CD14-positive monocyte (primary cell): Measurements from ENCODE around the gene TANGO2. TPM values are rescaled to one million over a fixed set of nuclear protein-coding genes. Genes with fewer than 3 reads are reported as not detected.
A peak's percentile ranks its signal among the peaks of the same experiment; 100 is the strongest.

Experiments used
- DNase-seq, 3 donors: peaks; one replicate each; pipeline ENCODE4 v3.0.0-alpha.2; 2011 to 2022
- H2AFZ ChIP-seq: 2 replicates; pipeline ENCODE4 v1.6.0; 2012; ENCODE audit warnings: mild to moderate bottlenecking, low read depth, low read length, inconsistent platforms; ENCODE audit not compliant: insufficient read depth, poor library complexity, severe bottlenecking
- H3K27ac ChIP-seq, 2 donors: 1 replicate in 1 of 2; 2 replicates in 1 of 2; pipeline ENCODE4 v1.5.1; 2012 to 2013; ENCODE audit warnings: low read length in 2 of 2, control low read depth in 1 of 2, inconsistent platforms in 1 of 2, low read depth in 1 of 2, mild to moderate bottlenecking in 1 of 2
- H3K27me3 ChIP-seq, 2 donors: one replicate each; pipeline versions ENCODE4 v1.6.0 to v1.6.1; 2011 to 2013; ENCODE audit warnings: low read length in 2 of 2; ENCODE audit not compliant: control insufficient read depth in 2 of 2, insufficient read depth in 2 of 2
- H3K36me3 ChIP-seq, 2 donors: replicated peaks in 1 of 2; 1 replicate in 1 of 2; 2 replicates in 1 of 2; pipeline versions ENCODE4 v1.5.1 to v1.6.1; 2012 to 2013; ENCODE audit warnings: low read length in 2 of 2, control low read depth in 1 of 2, inconsistent platforms in 1 of 2, mild to moderate bottlenecking in 1 of 2; ENCODE audit not compliant: insufficient read depth in 2 of 2, control insufficient read depth in 1 of 2
- H3K4me1 ChIP-seq, 2 donors: 1 replicate in 1 of 2; 2 replicates in 1 of 2; pipeline versions ENCODE4 v1.5.1 to v1.6.1; 2012 to 2013; ENCODE audit warnings: low read length in 2 of 2, control low read depth in 1 of 2, inconsistent platforms in 1 of 2, mild to moderate bottlenecking in 1 of 2, moderate library complexity in 1 of 2; ENCODE audit not compliant: insufficient read depth in 2 of 2, control insufficient read depth in 1 of 2
- H3K4me2 ChIP-seq: replicated peaks from 2 replicates; pipeline ENCODE3; 2012; ENCODE audit warnings: low read length, moderate library complexity, mild to moderate bottlenecking; ENCODE audit not compliant: poor library complexity, severe bottlenecking; ENCODE audit errors: extremely low read depth
- H3K4me3 ChIP-seq, 3 experiments: fragments of 200-600 bp in 1 of 3; sonication (generic) in 1 of 3; replicated peaks in 1 of 3; 1 replicate in 2 of 3; 2 replicates in 1 of 3; pipeline ENCODE4 v1.5.1; 2011 to 2013; ENCODE audit warnings: low read length in 3 of 3, mild to moderate bottlenecking in 3 of 3, control low read depth in 2 of 3, low read depth in 2 of 3, inconsistent platforms in 1 of 3, moderate library complexity in 1 of 3
- H3K79me2 ChIP-seq: 2 replicates; pipeline ENCODE4 v1.6.0; 2012; ENCODE audit warnings: mild to moderate bottlenecking, control low read depth, inconsistent platforms, low read length, moderate library complexity; ENCODE audit not compliant: insufficient read depth
- H3K9ac ChIP-seq: 2 replicates; pipeline ENCODE4 v1.6.0; 2017; ENCODE audit warnings: low read length, mild to moderate bottlenecking; ENCODE audit not compliant: insufficient read depth, poor library complexity, severe bottlenecking
- H3K9me3 ChIP-seq, 2 donors: replicated peaks in 1 of 2; 1 replicate in 1 of 2; 2 replicates in 1 of 2; pipeline versions ENCODE4 v1.5.1 to v1.6.1; 2012 to 2013; ENCODE audit warnings: low read length in 2 of 2, control low read depth in 1 of 2; ENCODE audit not compliant: control insufficient read depth in 1 of 2, insufficient read depth in 1 of 2
- H4K20me1 ChIP-seq: 2 replicates; pipeline ENCODE4 v1.6.0; 2012; ENCODE audit warnings: mild to moderate bottlenecking, low read length, control low read depth, moderate library complexity; ENCODE audit not compliant: insufficient read depth
- H3K27ac Mint-ChIP-seq, 7 donors: one replicate each; pipeline ENCODE4 v1.8.0; 2020; ENCODE audit warnings: mild to moderate bottlenecking in 7 of 7, mixed read lengths in 7 of 7, moderate library complexity in 6 of 7, inconsistent platforms in 2 of 7
- H3K27me3 Mint-ChIP-seq, 3 donors: one replicate each; pipeline ENCODE4 v1.8.0; 2021 to 2022; ENCODE audit warnings: low read depth in 3 of 3, mild to moderate bottlenecking in 3 of 3, mixed read lengths in 3 of 3, moderate library complexity in 3 of 3, inconsistent platforms in 1 of 3
- H3K36me3 Mint-ChIP-seq, 2 donors: one replicate each; pipeline ENCODE4 v1.8.0; 2020; ENCODE audit warnings: mixed read lengths in 2 of 2, inconsistent platforms in 1 of 2, mild to moderate bottlenecking in 1 of 2
- H3K4me1 Mint-ChIP-seq: one replicate; pipeline ENCODE4 v1.8.0; 2020; ENCODE audit warnings: mild to moderate bottlenecking, mixed read lengths
- H3K4me3 Mint-ChIP-seq, 2 donors: one replicate each; pipeline ENCODE4 v1.8.0; 2020; ENCODE audit warnings: mild to moderate bottlenecking in 2 of 2, mixed read lengths in 2 of 2, moderate library complexity in 1 of 2
- H3K9me3 Mint-ChIP-seq, 7 donors: one replicate each; pipeline ENCODE4 v1.8.0; 2020 to 2022; ENCODE audit warnings: mixed read lengths in 7 of 7, mild to moderate bottlenecking in 6 of 7, moderate library complexity in 6 of 7, inconsistent platforms in 2 of 7
- CTCF ChIP-seq: fragments of 200-600 bp; IDR thresholded peaks from one replicate; pipeline ENCODE4 v1.8.0; 2022; ENCODE audit warnings: antibody characterized with exemption, mild to moderate bottlenecking
- WGBS: methylation state at CpG from one replicate; pipeline ENCODE4 v1.1.5; 2013; ENCODE audit warnings: missing lambda C conversion rate; ENCODE audit not compliant: insufficient coverage; 5-methylcytosine and 5-hydroxymethylcytosine counted together
- intact Hi-C, 2 donors: fragments of 100-400 bp; cut with micrococcal nuclease; formaldehyde crosslinking; loops; one replicate each; pipeline versions ENCODE4 v1.15.0 to v1.15.1; 2023
- polyA plus RNA-seq, 3 donors: library from polyadenylated mRNA; depleted of rRNA in 1 of 3; unstranded in 2 of 3; stranded (reverse) in 1 of 3; fragments of 300-500 nt in 2 of 3; fragments of >200 nt in 1 of 3; fragmentation: Illumina TruSeq in 2 of 3; gene quantifications; 1 replicate in 2 of 3; 2 replicates in 1 of 3; pipeline ENCODE4 v1.2.3, GENCODE V29; 2012 to 2021

TANGO2 gene
- polyA plus RNA-seq, 3 donors: 56.4 to 94.9 (median 58.2) TPM

- Histone ChIP-seq H4K20me1 (peaks cover 71% of the 10 kb centered on the region), H3K4me2 (peak overlapping the region; percentile 98), H3K4me3 (peak overlapping the region in 2 of 3 experiments; percentile 98 to 100), H3K27me3 (peaks cover 0 to 9% of the 10 kb centered on the region in 2 donors), H3K27ac (peak overlapping the region; percentile 64 to 94), H3K9ac (peak overlapping the region; percentile 97), H3K79me2 (peaks cover 66% of the 10 kb centered on the region), H2AFZ (no peak overlapping the region), H3K4me1 (peaks cover 31 to 36% of the 10 kb centered on the region in 2 donors), H3K36me3 (peaks cover 3 to 18% of the 10 kb centered on the region in 2 donors), H3K9me3 (no peaks in the 10 kb centered on the region)
- intact Hi-C loops: loop anchor here (5.0 to 10.0 kb wide), 4 partner anchors 36 to 94 kb away; partner anchors contain the start of genes RANBP1 (in 2 of the 2), TRMT2A (in 2 of the 2) and DGCR8 (in 1 of the 2)
- TF ChIP-seq CTCF: no peak
- peaks cover 9 to 14% (median 11%) of the 10 kb centered on the region in 3 donors for H3K27me3 Mint-ChIP-seq
- peaks cover 7 to 30% of the 10 kb centered on the region in 2 donors for H3K36me3 Mint-ChIP-seq
- no peaks in the 10 kb centered on the region for H3K9me3 Mint-ChIP-seq
- peak; percentile 23 to 34 (median 23) for DNase-seq
- peak overlapping the region; percentile 96 to 97 for H3K4me3 Mint-ChIP-seq
- H3K27ac Mint-ChIP-seq: peak overlapping the region; percentile 83 to 96 (median 94)
- peaks cover 36% of the 10 kb centered on the region for H3K4me1 Mint-ChIP-seq
- 25% methylated on average over 4 of the region's 10 CpGs for WGBS
Measured at GRCh38 chr22:20022978-20023613, 2.2 kb downstream of the TANGO2 start.

- Histone ChIP-seq H3K4me3 (no peak overlapping the region), H3K9ac (no peak overlapping the region), H3K27me3 (no peaks in the 10 kb centered on the region), H4K20me1 (peaks cover 82% of the 10 kb centered on the region), H3K4me2 (no peak overlapping the region), H2AFZ (no peak overlapping the region), H3K4me1 (peaks cover 31 to 36% of the 10 kb centered on the region in 2 donors), H3K36me3 (peaks cover 3 to 24% of the 10 kb centered on the region in 2 donors), H3K27ac (no peak overlapping the region), H3K9me3 (no peaks in the 10 kb centered on the region), H3K79me2 (peaks cover 77% of the 10 kb centered on the region)
- Mint-ChIP-seq H3K4me3 (no peak overlapping the region), H3K9me3 (no peaks in the 10 kb centered on the region), H3K36me3 (peaks cover 7 to 30% of the 10 kb centered on the region in 2 donors), H3K4me1 (peaks cover 36% of the 10 kb centered on the region), H3K27me3 (peaks cover 1 to 6% (median 4%) of the 10 kb centered on the region in 3 donors), H3K27ac (no peak overlapping the region)
- no peak for TF ChIP-seq CTCF
- no peak for DNase-seq
- 94% methylated on average over 13 of the region's 13 CpGs for WGBS
- intact Hi-C loops: loop anchor here (5.0 to 10.0 kb wide), 4 partner anchors 37 to 93 kb away; partner anchors contain the start of genes RANBP1 (in 2 of the 2), TRMT2A (in 2 of the 2) and DGCR8 (in 1 of the 2)
Measured at GRCh38 chr22:20024225-20024624, 3.3 kb downstream of the TANGO2 start.
